ENCODE results near the gene DPM2. TPM values are rescaled to one million over a fixed set of nuclear protein-coding genes. Genes with fewer than 3 reads are reported as not detected.
A peak's percentile ranks its signal among the peaks of the same experiment; 100 is the strongest.

Gene DPM2
- total RNA-seq, 1 experiment from 2014 or later, result 56.1 TPM

DNA sequence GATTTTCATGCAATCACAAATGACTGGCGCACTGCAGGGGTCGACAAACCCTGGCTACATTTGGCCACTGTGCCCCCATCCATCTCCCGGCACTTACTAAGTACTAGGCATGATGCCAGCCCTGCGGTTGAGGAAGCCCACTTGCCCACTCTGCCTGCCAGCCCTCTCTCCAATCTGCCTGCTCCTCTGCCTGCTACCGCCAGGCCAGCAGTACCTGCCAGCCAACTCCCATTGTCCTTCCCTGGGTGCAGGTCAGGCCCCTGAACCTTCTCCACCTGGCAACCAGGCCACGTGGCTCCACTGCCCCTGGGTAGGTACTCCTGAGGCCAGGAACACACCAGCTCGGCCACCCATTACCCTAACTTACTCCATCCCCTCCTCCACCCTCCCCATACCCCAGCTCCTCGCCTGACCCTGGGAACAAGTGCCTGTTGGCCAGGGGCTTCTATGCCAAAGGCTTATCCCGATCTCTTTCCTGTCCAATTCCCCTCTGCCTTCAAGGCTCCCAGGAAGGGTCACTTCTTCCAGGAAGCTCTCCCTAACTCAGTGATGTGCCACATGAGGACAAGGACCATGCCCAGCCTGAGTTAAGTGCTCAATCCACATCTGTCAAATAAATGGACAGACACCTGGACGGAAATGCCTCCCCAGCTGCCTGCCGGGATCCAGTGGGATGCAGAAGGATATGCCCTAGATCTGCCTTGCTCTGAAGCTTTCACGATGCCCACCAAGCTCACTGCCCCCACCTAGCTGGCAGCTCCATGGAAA lies 36.5 kb upstream of the DPM2 start:
- POLR2A ChIA-PET, result interaction anchor here (0.5 kb wide), 1 partner anchor 22 kb away, joined by 4 read pairs; no protein-coding TSS in a partner anchor
- TF ChIP-seq EMX1 (CRISPR knock-in tag; IDR thresholded peaks at IDR 0.05) (no peak), GABPB1 (CRISPR knock-in tag; IDR thresholded peaks at IDR 0.05) (no peak), JUN (CRISPR knock-in tag; IDR thresholded peaks at IDR 0.05) (no peak), TEAD1 (CRISPR knock-in tag; IDR thresholded peaks at IDR 0.05) (no peak), ZNF121 (CRISPR knock-in tag; IDR thresholded peaks at IDR 0.05) (no peak)
- TF ChIP-seq, protein P1, sequence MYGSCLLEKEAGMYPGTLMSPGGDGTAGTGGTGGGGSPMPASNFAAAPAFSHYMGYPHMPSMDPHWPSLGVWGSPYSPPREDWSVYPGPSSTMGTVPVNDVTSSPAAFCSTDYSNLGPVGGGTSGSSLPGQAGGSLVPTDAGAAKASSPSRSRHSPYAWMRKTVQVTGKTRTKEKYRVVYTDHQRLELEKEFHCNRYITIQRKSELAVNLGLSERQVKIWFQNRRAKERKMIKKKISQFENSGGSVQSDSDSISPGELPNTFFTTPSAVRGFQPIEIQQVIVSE (CRISPR knock-in tag; IDR thresholded peaks at IDR 0.05; ENCODE audit: borderline replicate concordance), result no peak
- TF ChIP-seq, protein P2, sequence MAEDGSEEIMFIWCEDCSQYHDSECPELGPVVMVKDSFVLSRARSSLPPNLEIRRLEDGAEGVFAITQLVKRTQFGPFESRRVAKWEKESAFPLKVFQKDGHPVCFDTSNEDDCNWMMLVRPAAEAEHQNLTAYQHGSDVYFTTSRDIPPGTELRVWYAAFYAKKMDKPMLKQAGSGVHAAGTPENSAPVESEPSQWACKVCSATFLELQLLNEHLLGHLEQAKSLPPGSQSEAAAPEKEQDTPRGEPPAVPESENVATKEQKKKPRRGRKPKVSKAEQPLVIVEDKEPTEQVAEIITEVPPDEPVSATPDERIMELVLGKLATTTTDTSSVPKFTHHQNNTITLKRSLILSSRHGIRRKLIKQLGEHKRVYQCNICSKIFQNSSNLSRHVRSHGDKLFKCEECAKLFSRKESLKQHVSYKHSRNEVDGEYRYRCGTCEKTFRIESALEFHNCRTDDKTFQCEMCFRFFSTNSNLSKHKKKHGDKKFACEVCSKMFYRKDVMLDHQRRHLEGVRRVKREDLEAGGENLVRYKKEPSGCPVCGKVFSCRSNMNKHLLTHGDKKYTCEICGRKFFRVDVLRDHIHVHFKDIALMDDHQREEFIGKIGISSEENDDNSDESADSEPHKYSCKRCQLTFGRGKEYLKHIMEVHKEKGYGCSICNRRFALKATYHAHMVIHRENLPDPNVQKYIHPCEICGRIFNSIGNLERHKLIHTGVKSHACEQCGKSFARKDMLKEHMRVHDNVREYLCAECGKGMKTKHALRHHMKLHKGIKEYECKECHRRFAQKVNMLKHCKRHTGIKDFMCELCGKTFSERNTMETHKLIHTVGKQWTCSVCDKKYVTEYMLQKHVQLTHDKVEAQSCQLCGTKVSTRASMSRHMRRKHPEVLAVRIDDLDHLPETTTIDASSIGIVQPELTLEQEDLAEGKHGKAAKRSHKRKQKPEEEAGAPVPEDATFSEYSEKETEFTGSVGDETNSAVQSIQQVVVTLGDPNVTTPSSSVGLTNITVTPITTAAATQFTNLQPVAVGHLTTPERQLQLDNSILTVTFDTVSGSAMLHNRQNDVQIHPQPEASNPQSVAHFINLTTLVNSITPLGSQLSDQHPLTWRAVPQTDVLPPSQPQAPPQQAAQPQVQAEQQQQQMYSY (CRISPR knock-in tag; IDR thresholded peaks at IDR 0.05), result no peak
- TF ChIP-seq, protein P3, sequence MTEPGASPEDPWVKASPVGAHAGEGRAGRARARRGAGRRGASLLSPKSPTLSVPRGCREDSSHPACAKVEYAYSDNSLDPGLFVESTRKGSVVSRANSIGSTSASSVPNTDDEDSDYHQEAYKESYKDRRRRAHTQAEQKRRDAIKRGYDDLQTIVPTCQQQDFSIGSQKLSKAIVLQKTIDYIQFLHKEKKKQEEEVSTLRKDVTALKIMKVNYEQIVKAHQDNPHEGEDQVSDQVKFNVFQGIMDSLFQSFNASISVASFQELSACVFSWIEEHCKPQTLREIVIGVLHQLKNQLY (CRISPR knock-in tag; IDR thresholded peaks at IDR 0.05), result no peak
- TF ChIP-seq, protein P4, sequence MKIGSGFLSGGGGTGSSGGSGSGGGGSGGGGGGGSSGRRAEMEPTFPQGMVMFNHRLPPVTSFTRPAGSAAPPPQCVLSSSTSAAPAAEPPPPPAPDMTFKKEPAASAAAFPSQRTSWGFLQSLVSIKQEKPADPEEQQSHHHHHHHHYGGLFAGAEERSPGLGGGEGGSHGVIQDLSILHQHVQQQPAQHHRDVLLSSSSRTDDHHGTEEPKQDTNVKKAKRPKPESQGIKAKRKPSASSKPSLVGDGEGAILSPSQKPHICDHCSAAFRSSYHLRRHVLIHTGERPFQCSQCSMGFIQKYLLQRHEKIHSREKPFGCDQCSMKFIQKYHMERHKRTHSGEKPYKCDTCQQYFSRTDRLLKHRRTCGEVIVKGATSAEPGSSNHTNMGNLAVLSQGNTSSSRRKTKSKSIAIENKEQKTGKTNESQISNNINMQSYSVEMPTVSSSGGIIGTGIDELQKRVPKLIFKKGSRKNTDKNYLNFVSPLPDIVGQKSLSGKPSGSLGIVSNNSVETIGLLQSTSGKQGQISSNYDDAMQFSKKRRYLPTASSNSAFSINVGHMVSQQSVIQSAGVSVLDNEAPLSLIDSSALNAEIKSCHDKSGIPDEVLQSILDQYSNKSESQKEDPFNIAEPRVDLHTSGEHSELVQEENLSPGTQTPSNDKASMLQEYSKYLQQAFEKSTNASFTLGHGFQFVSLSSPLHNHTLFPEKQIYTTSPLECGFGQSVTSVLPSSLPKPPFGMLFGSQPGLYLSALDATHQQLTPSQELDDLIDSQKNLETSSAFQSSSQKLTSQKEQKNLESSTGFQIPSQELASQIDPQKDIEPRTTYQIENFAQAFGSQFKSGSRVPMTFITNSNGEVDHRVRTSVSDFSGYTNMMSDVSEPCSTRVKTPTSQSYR (CRISPR knock-in tag; IDR thresholded peaks at IDR 0.05), result no peak
- no peaks in the 10 kb centered on the region for H3K27me3 Mint-ChIP-seq (ENCODE audit: low read depth)

DNA sequence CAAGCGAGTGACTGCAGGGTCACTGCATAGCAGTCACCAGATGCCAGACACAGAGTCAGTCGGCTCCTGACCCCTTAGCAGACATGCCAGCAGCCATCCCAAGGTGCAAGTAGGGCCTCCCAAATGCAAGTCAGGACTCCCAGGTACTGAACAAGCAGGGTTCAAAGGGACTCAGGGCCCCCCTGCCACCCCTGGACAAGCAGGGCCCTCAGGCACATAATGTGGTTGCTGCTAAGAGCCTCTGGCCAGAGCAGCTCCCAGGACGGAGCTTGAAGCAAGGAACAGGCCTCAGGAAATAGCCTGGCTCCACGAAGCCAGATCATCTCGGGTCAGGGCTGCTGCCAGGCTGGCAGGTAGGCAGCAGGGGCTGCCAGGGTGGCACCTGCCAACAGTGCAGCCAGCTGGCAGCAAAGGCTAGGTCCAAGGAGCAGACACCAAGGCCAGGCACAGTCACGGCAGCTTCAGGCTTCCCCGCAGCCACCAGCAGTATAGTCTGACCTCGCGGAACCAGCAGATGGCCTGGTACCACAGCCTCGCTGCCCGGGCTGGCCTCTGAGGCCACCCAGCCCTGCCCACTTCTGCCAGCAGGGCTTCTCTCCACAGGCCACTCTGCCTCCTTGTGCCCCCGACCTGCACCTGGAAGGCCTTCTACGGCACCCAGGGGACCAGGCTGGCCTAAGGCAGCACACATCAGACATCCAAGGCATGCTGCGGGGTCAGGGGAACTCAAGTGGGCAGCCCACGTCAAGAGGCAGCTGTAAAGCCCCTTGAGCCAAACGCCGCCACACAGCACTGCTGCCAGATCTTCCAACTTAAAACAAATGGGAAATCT lies 35.7 kb upstream of the DPM2 start:
- H3K27ac Mint-ChIP-seq, result peak overlapping the region; percentile 65
- no peak for ATAC-seq
- no peak overlapping the region for H3K4me3 Mint-ChIP-seq
- TF ChIP-seq, protein P5, sequence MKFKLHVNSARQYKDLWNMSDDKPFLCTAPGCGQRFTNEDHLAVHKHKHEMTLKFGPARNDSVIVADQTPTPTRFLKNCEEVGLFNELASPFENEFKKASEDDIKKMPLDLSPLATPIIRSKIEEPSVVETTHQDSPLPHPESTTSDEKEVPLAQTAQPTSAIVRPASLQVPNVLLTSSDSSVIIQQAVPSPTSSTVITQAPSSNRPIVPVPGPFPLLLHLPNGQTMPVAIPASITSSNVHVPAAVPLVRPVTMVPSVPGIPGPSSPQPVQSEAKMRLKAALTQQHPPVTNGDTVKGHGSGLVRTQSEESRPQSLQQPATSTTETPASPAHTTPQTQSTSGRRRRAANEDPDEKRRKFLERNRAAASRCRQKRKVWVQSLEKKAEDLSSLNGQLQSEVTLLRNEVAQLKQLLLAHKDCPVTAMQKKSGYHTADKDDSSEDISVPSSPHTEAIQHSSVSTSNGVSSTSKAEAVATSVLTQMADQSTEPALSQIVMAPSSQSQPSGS (CRISPR knock-in tag; IDR thresholded peaks at IDR 0.05; ENCODE audit: borderline replicate concordance, low read depth), result no peak
- TF ChIP-seq NR1H2 (CRISPR knock-in tag; IDR thresholded peaks at IDR 0.05), result no peak
- TF ChIP-seq, protein P6, sequence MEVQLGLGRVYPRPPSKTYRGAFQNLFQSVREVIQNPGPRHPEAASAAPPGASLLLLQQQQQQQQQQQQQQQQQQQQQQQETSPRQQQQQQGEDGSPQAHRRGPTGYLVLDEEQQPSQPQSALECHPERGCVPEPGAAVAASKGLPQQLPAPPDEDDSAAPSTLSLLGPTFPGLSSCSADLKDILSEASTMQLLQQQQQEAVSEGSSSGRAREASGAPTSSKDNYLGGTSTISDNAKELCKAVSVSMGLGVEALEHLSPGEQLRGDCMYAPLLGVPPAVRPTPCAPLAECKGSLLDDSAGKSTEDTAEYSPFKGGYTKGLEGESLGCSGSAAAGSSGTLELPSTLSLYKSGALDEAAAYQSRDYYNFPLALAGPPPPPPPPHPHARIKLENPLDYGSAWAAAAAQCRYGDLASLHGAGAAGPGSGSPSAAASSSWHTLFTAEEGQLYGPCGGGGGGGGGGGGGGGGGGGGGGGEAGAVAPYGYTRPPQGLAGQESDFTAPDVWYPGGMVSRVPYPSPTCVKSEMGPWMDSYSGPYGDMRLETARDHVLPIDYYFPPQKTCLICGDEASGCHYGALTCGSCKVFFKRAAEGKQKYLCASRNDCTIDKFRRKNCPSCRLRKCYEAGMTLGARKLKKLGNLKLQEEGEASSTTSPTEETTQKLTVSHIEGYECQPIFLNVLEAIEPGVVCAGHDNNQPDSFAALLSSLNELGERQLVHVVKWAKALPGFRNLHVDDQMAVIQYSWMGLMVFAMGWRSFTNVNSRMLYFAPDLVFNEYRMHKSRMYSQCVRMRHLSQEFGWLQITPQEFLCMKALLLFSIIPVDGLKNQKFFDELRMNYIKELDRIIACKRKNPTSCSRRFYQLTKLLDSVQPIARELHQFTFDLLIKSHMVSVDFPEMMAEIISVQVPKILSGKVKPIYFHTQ (CRISPR knock-in tag; IDR thresholded peaks at IDR 0.05), result no peak
- TF ChIP-seq, protein P7, sequence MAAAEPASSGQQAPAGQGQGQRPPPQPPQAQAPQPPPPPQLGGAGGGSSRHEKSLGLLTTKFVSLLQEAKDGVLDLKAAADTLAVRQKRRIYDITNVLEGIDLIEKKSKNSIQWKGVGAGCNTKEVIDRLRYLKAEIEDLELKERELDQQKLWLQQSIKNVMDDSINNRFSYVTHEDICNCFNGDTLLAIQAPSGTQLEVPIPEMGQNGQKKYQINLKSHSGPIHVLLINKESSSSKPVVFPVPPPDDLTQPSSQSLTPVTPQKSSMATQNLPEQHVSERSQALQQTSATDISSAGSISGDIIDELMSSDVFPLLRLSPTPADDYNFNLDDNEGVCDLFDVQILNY (CRISPR knock-in tag; IDR thresholded peaks at IDR 0.05), result no peak
- TF ChIP-seq GTF2I (CRISPR knock-in tag; conservative IDR thresholded peaks at IDR 0.05), result no peak
- no peak for TF ChIP-seq ZNF121 (CRISPR knock-in tag; IDR thresholded peaks at IDR 0.05)
- TF ChIP-seq, protein P8, sequence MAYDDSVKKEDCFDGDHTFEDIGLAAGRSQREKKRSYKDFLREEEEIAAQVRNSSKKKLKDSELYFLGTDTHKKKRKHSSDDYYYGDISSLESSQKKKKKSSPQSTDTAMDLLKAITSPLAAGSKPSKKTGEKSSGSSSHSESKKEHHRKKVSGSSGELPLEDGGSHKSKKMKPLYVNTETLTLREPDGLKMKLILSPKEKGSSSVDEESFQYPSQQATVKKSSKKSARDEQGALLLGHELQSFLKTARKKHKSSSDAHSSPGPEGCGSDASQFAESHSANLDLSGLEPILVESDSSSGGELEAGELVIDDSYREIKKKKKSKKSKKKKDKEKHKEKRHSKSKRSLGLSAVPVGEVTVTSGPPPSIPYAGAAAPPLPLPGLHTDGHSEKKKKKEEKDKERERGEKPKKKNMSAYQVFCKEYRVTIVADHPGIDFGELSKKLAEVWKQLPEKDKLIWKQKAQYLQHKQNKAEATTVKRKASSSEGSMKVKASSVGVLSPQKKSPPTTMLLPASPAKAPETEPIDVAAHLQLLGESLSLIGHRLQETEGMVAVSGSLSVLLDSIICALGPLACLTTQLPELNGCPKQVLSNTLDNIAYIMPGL (CRISPR knock-in tag; IDR thresholded peaks at IDR 0.05), result no peak
- no peak for TF ChIP-seq TCF7 (CRISPR knock-in tag; IDR thresholded peaks at IDR 0.05; ENCODE audit: low read depth)
- peaks cover 82% of the 10 kb centered on the region for H3K4me1 Mint-ChIP-seq
- CTCF ChIA-PET, result interaction anchor here (0.6 to 14.8 kb wide), 6 partner anchors 18 to 241 kb away, joined by 3 to 156 read pairs (median 8); no protein-coding TSS in a partner anchor
- POLR2A ChIA-PET, result interaction anchor here (0.5 kb wide), 1 partner anchor 23 kb away, joined by 4 read pairs; no protein-coding TSS in a partner anchor
- no peaks in the 10 kb centered on the region; the same call in 1 of the 2 replicates for H3K36me3 Mint-ChIP-seq
- no peaks in the 10 kb centered on the region for H3K9me3 Mint-ChIP-seq
- no peaks in the 10 kb centered on the region for H3K27me3 Mint-ChIP-seq (ENCODE audit: low read depth)
- DNase-seq (ENCODE audit: low spot score), result no peak

More for the DNA sequence above, 36.5 kb upstream of the DPM2 start:
- no peak for DNase-seq (ENCODE audit: low spot score)
- no peaks in the 10 kb centered on the region for H3K9me3 Mint-ChIP-seq
- H3K4me3 Mint-ChIP-seq, result no peak overlapping the region
- no peak for ATAC-seq
- no peaks in the 10 kb centered on the region for H3K36me3 Mint-ChIP-seq
- H3K4me1 Mint-ChIP-seq, result peaks cover 78% of the 10 kb centered on the region
- peak overlapping the region; percentile 64 for H3K27ac Mint-ChIP-seq
- CTCF ChIA-PET, result interaction anchor here (0.5 to 14.8 kb wide), 8 partner anchors 19 to 899 kb away, joined by 3 to 156 read pairs (median 8); no protein-coding TSS in a partner anchor
